Right lobe of liver (tissue), 6 donors: ENCODE results near the gene CADPS. TPM values are rescaled to one million over a fixed set of nuclear protein-coding genes. Genes with fewer than 3 reads are reported as not detected.

Source experiments
- ATAC-seq, 4 donors: fragments of 200-7000 bp; cut with Tn5 transposase; one replicate each; pipeline ENCODE4 v1.9.1; 2020; ENCODE audit warnings: mild to moderate bottlenecking in 4 of 4, moderate library complexity in 4 of 4
- DNase-seq, 3 donors: peaks; one replicate each; pipeline ENCODE4 v3.0.0-alpha.2; 2020
- H3K27ac ChIP-seq, 3 donors: fragments of 200-600 bp; one replicate each; pipeline ENCODE4 v1.8.0; 2022
- H3K27me3 ChIP-seq, 2 donors: fragments of 200-600 bp; one replicate each; pipeline ENCODE4 v1.8.0; 2022
- H3K36me3 ChIP-seq, 4 donors: fragments of 200-600 bp; sonication (generic) in 1 of 4; one replicate each; pipeline versions ENCODE4 v1.5.1 to v1.8.0; 2017 to 2022; ENCODE audit warnings: control low read depth in 1 of 4
- H3K4me1 ChIP-seq, 4 donors: fragments of 200-600 bp; sonication (generic) in 1 of 4; one replicate each; pipeline versions ENCODE4 v1.5.1 to v1.8.0; 2017 to 2022; ENCODE audit warnings: control low read depth in 1 of 4
- H3K4me3 ChIP-seq, 3 donors: fragments of 200-600 bp; one replicate each; pipeline ENCODE4 v1.8.0; 2022
- H3K9me3 ChIP-seq, 4 donors: fragments of 200-600 bp; sonication (generic) in 1 of 4; one replicate each; pipeline versions ENCODE4 v1.5.1 to v1.8.0; 2017 to 2022; ENCODE audit warnings: control low read depth in 1 of 4
- POLR2A ChIP-seq: fragments of 450-650 bp; IDR thresholded peaks from one replicate; pipeline ENCODE4 v1.6.1; 2017; ENCODE audit warnings: antibody characterized with exemption, mild to moderate bottlenecking
- WGBS: methylation state at CpG from one replicate; pipeline ENCODE4 v1.1.6; 2018; ENCODE audit warnings: low coverage, low lambda C conversion rate; ENCODE audit not compliant: insufficient coverage; ENCODE audit errors: missing lambda C conversion rate; 5-methylcytosine and 5-hydroxymethylcytosine counted together
- intact Hi-C, 2 donors: fragments of 100-400 bp; cut with DNase I; formaldehyde crosslinking; loops; one replicate each; pipeline versions ENCODE4 v1.11.2 to v1.14.1; 2022
- total RNA-seq, 6 experiments: library from RNA; depleted of rRNA in 2 of 6; stranded (reverse); fragments of >200 nt in 2 of 6; fragmentation: NEBNext Ultra II Directional in 3 of 6; extraction: Animal tissue kit (Norgen Biotek cat#: 25700) in 3 of 6; gene quantifications; one replicate each; pipeline versions ENCODE4 v1.1.0 to v1.2.4, GENCODE V29; 2016 to 2023
- TF ChIP-seq, protein P1 (sequence below), 4 donors: fragments of 200-600 bp in 3 of 4; fragments of 450-650 bp in 1 of 4; IDR thresholded peaks; one replicate each; pipeline versions ENCODE4 v1.5.1 to v1.8.0; 2016 to 2022; ENCODE audit warnings: antibody characterized with exemption in 4 of 4, mild to moderate bottlenecking in 2 of 4
- donor health status: DM: no; HTN: yes; CAD: no.
- donor health status: DM: no; HTN: no; CAD: no.
- donor health status: DM: no; HTN: no; CAD: no.
- donor health status: DM: no; HTN: yes; CAD: no.
- donor health status: DM: no; HTN: yes; CAD: no.

The CADPS gene
- total RNA-seq, 6 experiments from 2014 or later: 0.06 to 0.98 TPM; not detected in 4

DNA sequence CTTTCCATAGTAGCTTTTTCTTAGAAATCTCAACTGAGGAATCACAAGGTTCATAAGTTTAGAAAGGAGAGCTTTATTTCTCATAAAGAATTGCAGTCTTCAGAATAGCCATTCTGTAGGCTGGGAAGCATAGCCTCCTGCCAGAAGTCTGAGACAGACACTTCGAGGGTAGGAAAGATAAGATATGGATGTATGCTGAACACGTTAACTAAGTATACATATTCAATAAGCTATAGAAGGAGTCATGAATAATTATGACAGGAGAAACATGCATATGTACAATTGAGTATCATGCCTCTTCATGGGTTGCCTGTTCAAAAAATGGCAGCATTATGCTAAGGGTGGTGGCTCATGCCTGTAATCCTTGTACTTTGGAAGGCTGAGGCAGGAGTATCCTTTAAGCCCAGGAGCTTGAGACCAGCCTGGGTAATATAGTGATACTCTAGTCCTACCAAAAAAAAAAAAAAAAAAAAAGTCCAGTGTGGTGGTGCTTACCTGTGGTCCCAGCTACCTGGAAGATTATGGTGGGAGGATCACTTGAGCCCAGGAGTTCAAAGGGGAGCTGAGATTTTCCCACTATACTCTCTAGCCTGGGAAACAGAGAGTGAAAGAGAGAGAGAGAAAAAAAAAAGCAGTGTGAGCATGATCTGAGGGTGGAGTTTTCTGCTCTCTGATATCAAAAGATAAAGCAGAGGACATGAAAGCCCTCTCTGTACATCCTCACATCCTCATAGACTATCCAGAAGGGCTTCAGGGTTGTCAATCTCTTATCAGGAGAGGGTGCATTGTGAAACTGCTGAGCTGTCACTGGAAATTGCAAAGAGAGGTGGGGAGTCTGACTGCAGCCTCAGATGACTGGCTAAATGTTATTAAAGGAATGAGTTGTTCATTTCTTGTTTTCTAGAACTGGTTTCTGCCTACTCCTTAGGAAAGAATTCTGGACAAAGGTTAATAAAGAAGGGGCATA is 23.6 kb upstream of the CADPS start:
- TF ChIP-seq, protein P1, sequence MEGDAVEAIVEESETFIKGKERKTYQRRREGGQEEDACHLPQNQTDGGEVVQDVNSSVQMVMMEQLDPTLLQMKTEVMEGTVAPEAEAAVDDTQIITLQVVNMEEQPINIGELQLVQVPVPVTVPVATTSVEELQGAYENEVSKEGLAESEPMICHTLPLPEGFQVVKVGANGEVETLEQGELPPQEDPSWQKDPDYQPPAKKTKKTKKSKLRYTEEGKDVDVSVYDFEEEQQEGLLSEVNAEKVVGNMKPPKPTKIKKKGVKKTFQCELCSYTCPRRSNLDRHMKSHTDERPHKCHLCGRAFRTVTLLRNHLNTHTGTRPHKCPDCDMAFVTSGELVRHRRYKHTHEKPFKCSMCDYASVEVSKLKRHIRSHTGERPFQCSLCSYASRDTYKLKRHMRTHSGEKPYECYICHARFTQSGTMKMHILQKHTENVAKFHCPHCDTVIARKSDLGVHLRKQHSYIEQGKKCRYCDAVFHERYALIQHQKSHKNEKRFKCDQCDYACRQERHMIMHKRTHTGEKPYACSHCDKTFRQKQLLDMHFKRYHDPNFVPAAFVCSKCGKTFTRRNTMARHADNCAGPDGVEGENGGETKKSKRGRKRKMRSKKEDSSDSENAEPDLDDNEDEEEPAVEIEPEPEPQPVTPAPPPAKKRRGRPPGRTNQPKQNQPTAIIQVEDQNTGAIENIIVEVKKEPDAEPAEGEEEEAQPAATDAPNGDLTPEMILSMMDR (IDR thresholded peaks at IDR 0.05): no peak
- TF ChIP-seq POLR2A: no peak

DNA sequence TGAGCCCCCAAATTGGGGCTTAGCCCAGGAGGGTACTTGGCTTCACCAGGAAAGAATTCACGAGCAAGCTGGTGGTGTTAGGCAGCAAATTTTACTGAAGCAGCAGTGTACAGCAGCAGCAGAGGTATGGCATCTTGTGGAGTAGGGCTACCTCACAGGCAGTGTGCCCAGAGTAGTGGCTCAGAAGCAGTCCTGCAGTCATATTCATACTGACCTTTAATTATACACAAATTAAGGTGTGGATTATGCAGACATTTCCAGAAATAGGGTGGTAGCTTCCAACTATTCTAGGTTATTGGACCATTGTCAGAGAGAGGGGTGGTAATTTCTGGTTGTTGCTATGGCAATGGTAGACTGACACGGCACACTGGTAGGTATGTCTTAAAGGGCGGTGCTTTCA is 20.7 kb upstream of the CADPS start:
- intact Hi-C loops: no loop called here
- Histone ChIP-seq H3K27ac (no peak overlapping the region), H3K36me3 (no peaks in the 10 kb centered on the region), H3K4me3 (no peak overlapping the region), H3K27me3 (no peaks in the 10 kb centered on the region), H3K9me3 (no peaks in the 10 kb centered on the region), H3K4me1 (no peaks in the 10 kb centered on the region)
- TF ChIP-seq, protein P1 (IDR thresholded peaks at IDR 0.05): no peak
- no peak for TF ChIP-seq POLR2A
- no peak for ATAC-seq
- DNase-seq: no peak
- 58% methylated on average over 3 of the region's 3 CpGs for WGBS

More for the DNA sequence above, 23.6 kb upstream of the CADPS start:
- intact Hi-C loops: no loop called here
- H3K36me3 ChIP-seq: no peaks in the 10 kb centered on the region
- no peaks in the 10 kb centered on the region for H3K27me3 ChIP-seq
- H3K4me3 ChIP-seq: no peak overlapping the region
- no peak for DNase-seq
- 11% methylated on average over 2 of the region's 2 CpGs for WGBS
- no peak for ATAC-seq
- no peak overlapping the region for H3K27ac ChIP-seq
- no peaks in the 10 kb centered on the region for H3K9me3 ChIP-seq
- no peaks in the 10 kb centered on the region for H3K4me1 ChIP-seq

DNA sequence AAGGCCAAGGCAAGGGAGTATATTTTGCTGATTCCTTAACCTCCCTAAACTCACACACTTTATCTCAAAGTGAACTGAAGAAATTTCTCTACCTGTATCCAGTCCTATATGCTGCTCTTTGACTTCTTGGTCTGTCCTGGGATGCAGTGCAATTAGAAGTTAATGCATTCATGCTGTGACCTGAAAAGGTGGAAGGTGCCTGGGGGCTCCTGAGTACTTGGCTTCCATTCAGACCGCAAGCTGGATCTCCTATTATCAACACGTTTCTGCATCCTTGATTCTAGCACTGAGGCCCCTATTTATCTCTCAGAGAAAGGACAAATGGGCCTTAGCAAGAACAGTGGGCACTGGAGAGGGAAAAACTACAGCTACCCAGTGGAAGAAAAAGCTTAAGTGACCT is 17.7 kb upstream of the CADPS start:
- H3K9me3 ChIP-seq: no peaks in the 10 kb centered on the region
- no peaks in the 10 kb centered on the region for H3K36me3 ChIP-seq
- no peak for DNase-seq
- no peaks in the 10 kb centered on the region for H3K27me3 ChIP-seq
- intact Hi-C loops: no loop called here
- no peak overlapping the region for H3K27ac ChIP-seq
- 20% methylated on average over 2 of the region's 2 CpGs for whole genome bisulfite sequencing
- TF ChIP-seq, protein P1 (IDR thresholded peaks at IDR 0.05): no peak
- TF ChIP-seq POLR2A: no peak
- ATAC-seq: no peak
- H3K4me3 ChIP-seq: no peak overlapping the region
- H3K4me1 ChIP-seq: no peaks in the 10 kb centered on the region

DNA sequence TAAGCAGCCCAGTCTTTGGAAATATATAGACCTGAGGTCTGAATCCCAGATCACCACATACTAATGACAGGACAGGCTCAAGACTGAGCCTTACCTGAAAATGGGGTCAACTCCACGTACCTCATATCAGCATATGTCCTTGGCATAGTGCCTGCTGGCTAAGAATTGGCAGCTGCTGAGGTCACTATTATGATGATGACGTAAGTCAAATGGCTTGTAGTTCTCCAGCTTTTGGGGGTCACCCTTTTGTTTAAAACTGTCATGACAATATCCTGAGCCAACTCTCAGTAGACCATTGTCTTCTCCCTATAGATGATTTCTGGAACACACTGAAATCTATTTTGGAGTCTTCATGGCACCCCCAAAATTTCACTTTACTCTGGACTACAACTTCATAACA is 16.8 kb upstream of the CADPS start:
- H3K4me3 ChIP-seq: no peak overlapping the region
- ATAC-seq: no peak
- H3K9me3 ChIP-seq: no peaks in the 10 kb centered on the region
- H3K27ac ChIP-seq: no peak overlapping the region
- no peaks in the 10 kb centered on the region for H3K36me3 ChIP-seq
- H3K4me1 ChIP-seq: no peaks in the 10 kb centered on the region
- H3K27me3 ChIP-seq: no peaks in the 10 kb centered on the region
- TF ChIP-seq, protein P1 (IDR thresholded peaks at IDR 0.05): no peak
- TF ChIP-seq POLR2A: no peak
- WGBS: 28% methylated on average over 2 of the region's 2 CpGs
- intact Hi-C loops: no loop called here
- DNase-seq: no peak
